T-helper 1 cell (primary cell): Measurements from ENCODE around the gene NAV2.
A peak's percentile ranks its signal among the peaks of the same experiment; 100 is the strongest.

Experiments
- DNase-seq, 5 donors: peaks; one replicate each; pipeline ENCODE4 v3.0.0-alpha.2; 2012 to 2020

Gene NAV2

GRCh38 chr11:19689281-19690000, 23.2 kb upstream of the NAV2 start:
- DNase-seq: no peak

- DNase-seq: no peak
Observed at GRCh38 chr11:19690885-19691284, 21.8 kb upstream of the NAV2 start.

GRCh38 chr11:19691815-19692500, 20.7 kb upstream of the NAV2 start:
- no peak for DNase-seq

- no peak for DNase-seq
Observed at GRCh38 chr11:19693146-19693545, 19.5 kb upstream of the NAV2 start.

- DNase-seq: no peak
Observed at GRCh38 chr11:19694796-19695345, 17.8 kb upstream of the NAV2 start.

- no peak for DNase-seq
Observed at GRCh38 chr11:19696073-19696472, 16.6 kb upstream of the NAV2 start.

GRCh38 chr11:19696904-19697303, 15.7 kb upstream of the NAV2 start:
- DNase-seq: no peak

- no peak for DNase-seq
Observed at GRCh38 chr11:19697721-19698121, 14.9 kb upstream of the NAV2 start.

- DNase-seq: no peak
Observed at GRCh38 chr11:19698493-19699292, 13.9 kb upstream of the NAV2 start.

- no peak for DNase-seq
Observed at GRCh38 chr11:19701421-19701820, 11.2 kb upstream of the NAV2 start.

GRCh38 chr11:19702620-19703019, 10.0 kb upstream of the NAV2 start:
- DNase-seq: no peak

GRCh38 chr11:19703211-19703610, 9.4 kb upstream of the NAV2 start:
- DNase-seq: no peak

- DNase-seq: no peak
Observed at GRCh38 chr11:19704213-19704612, 8.4 kb upstream of the NAV2 start.

GRCh38 chr11:19705936-19706335, 6.7 kb upstream of the NAV2 start:
- DNase-seq: no peak

- peak in 1 of 5 donors; percentile 40 for DNase-seq
Observed at GRCh38 chr11:19711911-19712280, 741 bp upstream of the NAV2 start.

- DNase-seq: peak in 2 of 5 donors; percentile 8 to 10
Observed at GRCh38 chr11:19713196-19714021, 772 bp downstream of the NAV2 start.

GRCh38 chr11:19714022-19714386, 1.4 kb downstream of the NAV2 start:
- no peak for DNase-seq

- DNase-seq: no peak
Observed at GRCh38 chr11:19714387-19715363, 2.0 kb downstream of the NAV2 start.

- no peak for DNase-seq
Observed at GRCh38 chr11:19715373-19715772, 2.7 kb downstream of the NAV2 start.

GRCh38 chr11:19718051-19718450, 5.4 kb downstream of the NAV2 start:
- no peak for DNase-seq

- no peak for DNase-seq
Observed at GRCh38 chr11:19718951-19719350, 6.3 kb downstream of the NAV2 start.
